HEK293 (cell line): Measurements from ENCODE around the gene EDN1.

ENCODE experiments used
- CTCF ChIA-PET: fragments of 350-600 bp; formaldehyde crosslinking; extraction: SDS; loops from one replicate; lab custom pipeline; 2021; ENCODE audit warnings: antibody characterized with exemption; lab: Yijun Ruan, JAX
- POLR2A ChIA-PET: fragments of 300-600 bp; formaldehyde crosslinking; extraction: SDS; loops from one replicate; lab custom pipeline; 2020; ENCODE audit warnings: antibody characterized with exemption, inconsistent platforms; lab: Yijun Ruan, JAX
- H3K27ac ChIP-seq: fragments of 200-500 bp; sonication (Bioruptor generic); 2 replicates; pipeline ENCODE4 v1.5.1; 2014; ENCODE audit warnings: low read depth, low read length, control low read depth, inconsistent platforms; ENCODE audit errors: extremely low read depth
- H3K36me3 ChIP-seq, 2 experiments: fragments of 200-500 bp in 1 of 2; sonication (Bioruptor generic) in 1 of 2; 1 replicate in 1 of 2; 2 replicates in 1 of 2; pipeline ENCODE4 v1.5.1; 2014 to 2017; ENCODE audit warnings: inconsistent platforms in 2 of 2, low read length in 2 of 2; ENCODE audit not compliant: control insufficient read depth in 2 of 2, insufficient read depth in 1 of 2
- H3K4me1 ChIP-seq: fragments of 200-500 bp; sonication (Bioruptor generic); 2 replicates; pipeline ENCODE4 v1.5.1; 2014; ENCODE audit warnings: mild to moderate bottlenecking, low read length, inconsistent platforms; ENCODE audit not compliant: control insufficient read depth, insufficient read depth
- H3K4me3 ChIP-seq: 2 replicates; pipeline ENCODE4 v1.5.1; 2011; ENCODE audit warnings: low read depth, mild to moderate bottlenecking, control low read depth, low read length, moderate library complexity
- H3K9me3 ChIP-seq: fragments of 200-500 bp; sonication (Bioruptor generic); 2 replicates; pipeline ENCODE4 v1.5.1; 2014; ENCODE audit warnings: low read depth, low read length, inconsistent platforms; ENCODE audit not compliant: control insufficient read depth, insufficient read depth
- BCL11B ChIP-seq: fragments of 450-650 bp; formaldehyde crosslinking; IDR thresholded peaks from 2 replicates; pipeline ENCODE4 v1.5.1; 2016; ENCODE audit warnings: low read depth, missing biosample characterization, missing genetic modification characterization
- EGR2 ChIP-seq: fragments of 450-650 bp; formaldehyde crosslinking; IDR thresholded peaks from 2 replicates; pipeline ENCODE4 v1.5.1; 2016; ENCODE audit warnings: low read depth, missing biosample characterization, missing genetic modification characterization
- OSR2 ChIP-seq: fragments of 450-650 bp; formaldehyde crosslinking; IDR thresholded peaks from 2 replicates; pipeline ENCODE4 v1.5.1; 2016; ENCODE audit warnings: missing biosample characterization, missing genetic modification characterization
- PRDM10 ChIP-seq: fragments of 450-650 bp; formaldehyde crosslinking; IDR thresholded peaks from 2 replicates; pipeline ENCODE4 v1.5.1; 2016; ENCODE audit warnings: missing biosample characterization, missing genetic modification characterization
- PRDM4 ChIP-seq: fragments of 450-650 bp; formaldehyde crosslinking; IDR thresholded peaks from 2 replicates; pipeline ENCODE4 v1.5.1; 2017; ENCODE audit warnings: missing biosample characterization, missing genetic modification characterization
- PRDM6 ChIP-seq: fragments of 450-650 bp; formaldehyde crosslinking; IDR thresholded peaks from 2 replicates; pipeline ENCODE4 v1.5.1; 2017; ENCODE audit warnings: missing biosample characterization, missing genetic modification characterization
- ZBTB8A ChIP-seq: fragments of 450-650 bp; formaldehyde crosslinking; IDR thresholded peaks from 2 replicates; pipeline ENCODE4 v1.5.1; 2016; ENCODE audit warnings: missing biosample characterization, missing genetic modification characterization
- ZFHX2 ChIP-seq: fragments of 450-650 bp; formaldehyde crosslinking; conservative IDR thresholded peaks from 2 replicates; pipeline ENCODE4 v1.5.1; 2016; ENCODE audit warnings: missing biosample characterization, missing genetic modification characterization
- ZIC2 ChIP-seq: fragments of 450-650 bp; formaldehyde crosslinking; IDR thresholded peaks from 2 replicates; pipeline ENCODE4 v1.5.1; 2016; ENCODE audit warnings: missing biosample characterization, missing genetic modification characterization
- ZNF19 ChIP-seq: fragments of 450-650 bp; formaldehyde crosslinking; IDR thresholded peaks from 2 replicates; pipeline ENCODE4; 2016; ENCODE audit warnings: missing biosample characterization, missing genetic modification characterization, low read depth
- ZNF335 ChIP-seq: fragments of 450-650 bp; formaldehyde crosslinking; conservative IDR thresholded peaks from 2 replicates; pipeline ENCODE4 v1.5.1; 2016; ENCODE audit warnings: missing biosample characterization, missing genetic modification characterization
- ZNF514 ChIP-seq: fragments of 450-650 bp; formaldehyde crosslinking; IDR thresholded peaks from 2 replicates; pipeline ENCODE4 v1.5.1; 2016; ENCODE audit warnings: missing biosample characterization, missing genetic modification characterization
- ZNF561 ChIP-seq: fragments of 450-650 bp; IDR thresholded peaks from 2 replicates; pipeline ENCODE4 v1.5.1; 2018; ENCODE audit warnings: missing biosample characterization, missing genetic modification characterization, borderline replicate concordance
- ZNF585B ChIP-seq: fragments of 450-650 bp; formaldehyde crosslinking; IDR thresholded peaks from 2 replicates; pipeline ENCODE4 v1.5.1; 2016; ENCODE audit warnings: missing biosample characterization, missing genetic modification characterization
- ZNF707 ChIP-seq: fragments of 450-650 bp; formaldehyde crosslinking; IDR thresholded peaks from 2 replicates; pipeline ENCODE4 v1.5.1; 2016; ENCODE audit warnings: missing biosample characterization, missing genetic modification characterization
- ZXDB ChIP-seq: fragments of 450-650 bp; formaldehyde crosslinking; IDR thresholded peaks from 2 replicates; pipeline ENCODE4 v1.5.1; 2016; ENCODE audit warnings: missing biosample characterization, missing genetic modification characterization

The EDN1 gene

GRCh38 chr6:12241493-12242175 lies 48.5 kb upstream of the EDN1 start (continued):
- TF ChIP-seq BCL11B (tag by site-specific recombination): no peak

GRCh38 chr6:12243169-12243568 lies 47.0 kb upstream of the EDN1 start:
- Histone ChIP-seq H3K4me3 (no peak overlapping the region), H3K27ac (no peak overlapping the region), H3K36me3 (no peaks in the 10 kb centered on the region), H3K4me1 (peaks cover 12% of the 10 kb centered on the region; the same call in 1 of the 2 replicates), H3K9me3 (no peaks in the 10 kb centered on the region)
- CTCF ChIA-PET: interaction anchor here (1.0 to 2.1 kb wide), 2 partner anchors 12 to 47 kb away, joined by 7 read pairs; partner anchors contain the start of gene EDN1
- TF ChIP-seq EGR2 (peak; percentile 91), ZNF19 (tag by site-specific recombination) (no peak), ZXDB (tag by site-specific recombination) (no peak), ZFHX2 (tag by site-specific recombination) (peak; percentile 61), ZNF707 (tag by site-specific recombination) (no peak)
- POLR2A ChIA-PET: no interaction called here

GRCh38 chr6:12245360-12245759 lies 44.8 kb upstream of the EDN1 start:
- peak; percentile 86 for TF ChIP-seq PRDM10 (tag by site-specific recombination)
- no peak for TF ChIP-seq PRDM4 (tag by site-specific recombination)
- Histone ChIP-seq H3K9me3 (no peaks in the 10 kb centered on the region), H3K4me1 (peaks cover 23% of the 10 kb centered on the region), H3K36me3 (no peaks in the 10 kb centered on the region), H3K4me3 (no peak overlapping the region), H3K27ac (no peak overlapping the region)
- CTCF ChIA-PET: interaction anchor here (0.6 to 2.2 kb wide), 6 partner anchors 11 to 661 kb away, joined by 3 to 9 read pairs (median 3); partner anchors contain the start of gene EDN1
- POLR2A ChIA-PET: no interaction called here

GRCh38 chr6:12245763-12246718 lies 44.1 kb upstream of the EDN1 start:
- CTCF ChIA-PET: interaction anchor here (0.7 to 2.2 kb wide), 5 partner anchors 12 to 592 kb away, joined by 3 to 9 read pairs (median 3); partner anchors contain the start of gene EDN1
- Histone ChIP-seq H3K4me3 (no peak overlapping the region), H3K4me1 (peaks cover 24% of the 10 kb centered on the region), H3K36me3 (no peaks in the 10 kb centered on the region), H3K27ac (no peak overlapping the region), H3K9me3 (no peaks in the 10 kb centered on the region)
- POLR2A ChIA-PET: no interaction called here
- TF ChIP-seq ZNF514 (tag by site-specific recombination): no peak
- 0 out of 2 replicates have a peak, but pooled peaks have one; percentile 29 for TF ChIP-seq OSR2 (tag by site-specific recombination)
- 0 out of 2 replicates have a peak, but pooled peaks have one; percentile 37 for TF ChIP-seq ZNF561 (tag by site-specific recombination)
- peak; percentile 38; the same call in 1 of the 2 replicates for TF ChIP-seq ZIC2
- peak; percentile 69 for TF ChIP-seq PRDM6 (tag by site-specific recombination)
- TF ChIP-seq ZNF585B (tag by site-specific recombination): no peak
- TF ChIP-seq ZBTB8A (tag by site-specific recombination): 0 out of 2 replicates have a peak, but pooled peaks have one; percentile 15
- 0 out of 2 replicates have a peak, but pooled peaks have one; percentile 14 for TF ChIP-seq ZNF335 (tag by site-specific recombination)
